ENCODE results near the gene GABARAPL1.

GABARAPL1 gene

DNA sequence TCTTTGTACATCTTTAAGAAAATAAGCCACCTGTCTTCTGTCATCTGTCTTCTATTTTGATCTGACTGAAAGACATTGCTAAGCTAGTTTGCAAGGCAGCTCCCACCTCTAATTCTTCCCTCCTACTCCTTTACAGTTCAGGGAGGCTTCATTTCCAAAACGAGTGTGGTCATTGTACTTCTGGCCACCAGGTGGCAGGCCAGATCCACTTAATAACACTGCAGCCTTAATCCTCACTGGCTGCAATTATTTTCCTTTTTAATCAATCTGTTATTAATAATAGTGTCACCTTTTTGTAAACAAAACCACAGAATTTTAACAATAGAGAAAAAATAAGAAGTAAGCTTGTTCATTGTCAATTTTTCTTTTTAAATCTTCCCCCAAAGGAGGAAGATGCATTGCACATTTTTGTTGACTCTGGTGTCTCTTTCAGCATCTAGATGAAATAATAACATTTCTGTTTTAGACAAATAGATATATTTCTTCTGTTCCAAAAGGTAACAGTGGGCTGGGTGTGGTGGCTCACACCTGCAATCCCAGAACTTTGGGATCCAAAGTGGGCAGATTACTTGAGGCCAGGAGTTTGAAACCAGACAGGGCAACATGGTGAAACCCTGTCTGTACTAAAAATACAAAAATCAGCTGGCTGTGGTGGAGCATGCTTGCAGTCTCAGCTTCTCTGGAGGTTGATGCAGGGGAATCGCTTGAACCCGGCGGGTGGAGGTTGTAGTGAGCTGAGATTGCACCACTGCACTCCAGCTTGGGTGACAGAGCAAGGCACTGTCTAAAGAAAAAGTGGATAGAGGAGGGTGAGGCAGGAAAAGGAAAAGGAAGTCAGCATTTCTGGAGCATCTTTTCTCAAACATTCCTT lies 23.3 kb downstream of the GABARAPL1 start:
- DNase-seq = peak; percentile 3

- no peak for DNase-seq
Measured at GRCh38 chr12:10236720-10237119, 24.0 kb downstream of the GABARAPL1 start.

- no peak for DNase-seq
Measured at GRCh38 chr12:10238526-10238925, 25.8 kb downstream of the GABARAPL1 start.

DNA sequence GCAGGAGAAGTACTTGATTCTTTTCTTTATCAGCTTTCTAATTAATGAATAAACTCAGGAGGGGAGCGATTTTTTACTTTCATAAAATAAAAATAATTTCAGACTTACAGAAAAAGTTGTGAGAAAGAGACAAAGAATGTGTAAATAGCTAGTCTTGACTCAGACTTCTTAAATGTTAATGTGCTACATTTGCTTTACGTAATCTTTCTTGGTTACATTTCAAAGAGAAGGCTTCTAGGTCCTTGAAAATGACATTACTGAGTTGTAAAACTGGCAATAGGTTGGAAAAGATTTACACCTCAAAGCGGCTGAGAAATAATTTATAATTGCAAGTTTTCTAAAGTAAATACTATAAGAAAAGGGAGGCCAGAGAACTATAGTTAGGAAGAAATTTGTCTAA lies 28.6 kb downstream of the GABARAPL1 start:
- no peak for DNase-seq

GRCh38 chr12:10241727-10242126 lies 29.1 kb downstream of the GABARAPL1 start:
- no peak for DNase-seq

DNA sequence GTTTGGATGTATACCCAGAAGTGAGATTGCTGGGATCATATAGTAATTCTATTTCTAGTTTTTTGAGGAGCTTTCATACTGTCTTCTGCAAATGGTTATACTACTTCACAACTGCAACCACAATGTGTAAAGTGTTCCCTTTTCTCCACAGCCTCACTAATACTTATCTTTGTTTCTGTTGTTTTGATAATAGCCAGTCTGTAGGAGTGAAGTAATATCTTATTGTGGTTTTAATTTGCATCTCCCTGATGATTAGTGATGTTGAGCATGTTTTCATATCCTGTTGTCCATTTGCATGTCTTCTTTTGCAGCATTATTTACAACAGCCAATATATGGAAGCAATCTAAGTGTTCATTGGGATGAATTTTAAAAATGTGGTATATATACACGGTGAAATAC lies 29.9 kb downstream of the GABARAPL1 start:
- peak; percentile 44 for DNase-seq

- no peak for DNase-seq
Measured at GRCh38 chr12:10243818-10244520, 31.3 kb downstream of the GABARAPL1 start.

- no peak for DNase-seq
Measured at GRCh38 chr12:10247436-10248058, 34.9 kb downstream of the GABARAPL1 start.

DNA sequence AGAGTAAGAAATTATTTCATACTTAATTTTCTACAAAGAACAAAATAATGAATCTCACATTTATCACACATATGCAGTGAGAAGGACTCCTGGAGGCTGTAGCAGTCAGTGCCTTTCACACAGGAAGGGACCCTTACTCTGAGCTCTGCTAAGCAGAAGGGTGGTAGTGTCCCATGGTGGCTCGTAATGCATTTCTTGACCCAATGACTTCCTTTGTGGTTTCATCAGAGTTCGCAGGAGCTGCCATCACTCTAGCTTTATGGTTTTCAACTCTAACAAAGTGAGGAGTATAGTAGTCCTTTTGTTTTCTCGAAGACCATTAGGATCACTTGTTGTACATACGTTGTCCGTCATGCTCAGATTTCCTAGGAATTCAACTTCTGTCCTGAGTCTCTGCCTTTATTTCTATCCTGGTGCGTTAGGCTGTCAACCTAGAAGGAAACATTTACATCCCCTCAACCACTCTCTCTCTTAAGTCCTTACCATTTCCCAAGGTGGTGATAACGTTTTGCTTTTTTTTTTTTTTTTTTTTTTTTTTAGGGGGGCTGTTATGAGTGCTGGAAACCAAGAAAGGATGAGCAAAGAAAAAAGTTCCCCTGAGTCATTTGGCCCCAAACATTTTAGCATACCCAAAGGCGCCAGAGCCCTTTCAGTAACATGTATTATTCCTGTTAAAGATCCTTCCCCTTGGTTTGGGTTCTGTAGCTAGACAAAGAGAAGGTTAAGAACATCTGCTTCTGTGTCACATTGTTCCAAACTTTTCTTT lies 37.2 kb downstream of the GABARAPL1 start:
- DNase-seq = no peak

DNA sequence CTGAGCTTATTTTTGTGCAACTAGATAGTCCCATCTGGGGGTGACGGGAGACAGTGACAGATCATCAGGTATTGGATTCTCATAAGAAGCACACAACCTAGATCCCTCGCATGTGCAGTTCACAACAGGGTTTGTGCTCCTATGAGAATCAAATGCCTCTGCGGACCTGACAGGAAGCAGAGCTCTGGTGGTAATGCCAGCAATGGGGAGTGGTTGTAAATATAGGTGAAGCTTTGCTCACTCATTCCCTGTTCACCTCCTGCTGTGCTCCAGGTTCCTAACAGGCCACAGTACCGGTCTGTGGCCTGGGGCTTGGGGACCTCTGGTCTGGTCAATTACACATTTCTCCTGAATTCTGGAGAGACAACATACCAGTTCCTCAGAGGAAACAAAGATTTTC lies 39.0 kb downstream of the GABARAPL1 start:
- DNase-seq = no peak

DNA sequence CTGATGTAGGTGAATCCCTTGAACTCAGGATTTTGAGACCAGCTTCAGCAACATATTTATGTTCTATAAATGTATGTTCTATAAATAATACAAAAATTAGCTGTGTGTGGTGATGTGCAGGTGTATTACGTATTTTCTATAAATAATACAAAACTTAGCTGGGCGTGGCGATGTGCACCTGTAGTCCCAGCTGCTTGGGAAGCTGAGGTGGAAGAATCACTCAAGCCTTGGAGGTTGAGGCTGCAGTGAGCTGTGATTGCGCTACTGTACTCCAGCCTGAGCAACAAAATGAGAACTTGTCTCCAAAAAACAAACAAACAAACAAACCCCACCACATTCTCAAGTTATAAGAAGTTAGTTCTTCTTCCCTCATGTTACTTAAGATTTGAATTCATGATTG lies 39.5 kb downstream of the GABARAPL1 start:
- DNase-seq = no peak

DNA sequence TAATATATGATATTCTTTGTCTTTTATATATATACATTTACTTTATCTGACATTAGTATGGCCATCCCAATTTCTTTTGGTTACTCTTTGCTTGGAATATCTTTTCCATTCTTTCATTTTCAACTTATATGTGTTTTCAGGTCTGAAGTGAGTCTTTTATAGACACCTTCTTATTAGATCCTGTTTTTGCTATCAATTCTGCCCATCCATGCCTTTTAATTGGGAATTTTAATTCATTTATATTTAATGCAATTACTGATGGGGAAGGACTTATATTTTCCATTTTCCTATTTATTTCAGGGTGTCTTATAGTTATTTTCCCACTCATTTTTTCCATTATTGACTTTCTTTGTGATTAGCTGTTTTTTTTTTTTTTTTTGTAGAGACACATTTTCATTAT lies 43.4 kb downstream of the GABARAPL1 start:
- no peak for DNase-seq

DNA sequence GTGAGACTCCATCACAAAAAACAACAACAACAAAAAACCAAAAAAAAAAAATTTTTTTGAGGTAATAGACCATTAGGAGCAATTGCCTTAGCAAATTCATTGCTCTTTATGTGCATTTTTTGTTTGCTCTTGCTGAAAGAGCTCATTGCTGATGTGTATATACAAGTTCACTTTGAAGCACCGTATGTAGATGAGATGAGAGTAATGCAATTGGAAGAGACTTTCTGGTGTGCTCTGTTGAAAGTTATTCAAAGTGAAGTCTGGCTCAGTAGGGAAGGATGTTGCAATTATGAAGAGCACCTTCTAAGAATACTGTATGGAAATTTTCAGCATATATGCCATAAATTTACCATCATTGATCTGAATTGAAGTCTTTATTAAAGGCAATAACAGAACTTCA lies 48.2 kb downstream of the GABARAPL1 start:
- DNase-seq = no peak

DNA sequence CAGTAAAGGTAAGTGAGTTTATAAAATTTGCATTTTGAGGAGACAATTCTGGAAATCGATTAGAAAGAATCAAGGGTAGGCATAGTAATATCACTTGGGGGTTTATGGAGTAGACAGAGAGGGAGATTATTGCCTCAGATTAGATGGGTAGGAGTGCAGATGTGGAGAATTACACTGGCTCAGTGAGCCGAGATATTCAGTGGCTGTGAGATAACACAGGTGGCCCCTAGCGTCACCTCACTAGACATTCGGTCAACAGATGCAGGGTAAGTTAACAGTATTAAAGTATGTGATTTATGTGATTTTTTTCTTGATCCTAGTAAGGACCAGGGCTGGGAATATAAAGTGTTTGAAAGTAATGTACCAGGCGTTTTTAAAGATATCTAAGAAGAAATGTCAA lies 55.4 kb downstream of the GABARAPL1 start:
- DNase-seq = no peak

- no peak for DNase-seq
Measured at GRCh38 chr12:10272467-10272866, 59.8 kb downstream of the GABARAPL1 start.
